Right lobe of liver (tissue), 4 donors: ENCODE measurements around the gene AKR1D1.

Source experiments
- CTCF ChIP-seq, 4 donors: fragments of 200-600 bp in 3 of 4; fragments of 450-650 bp in 1 of 4; IDR thresholded peaks; one replicate each; pipeline versions ENCODE4 v1.5.1 to v1.8.0; 2016 to 2022; ENCODE audit warnings: antibody characterized with exemption in 4 of 4, mild to moderate bottlenecking in 2 of 4
- POLR2A ChIP-seq: fragments of 450-650 bp; IDR thresholded peaks from one replicate; pipeline ENCODE4 v1.6.1; 2017; ENCODE audit warnings: antibody characterized with exemption, mild to moderate bottlenecking
- donor health status: DM: no; HTN: no; CAD: no.
- donor health status: DM: no; HTN: no; CAD: no.
- donor health status: DM: no; HTN: yes; CAD: no.

DNA sequence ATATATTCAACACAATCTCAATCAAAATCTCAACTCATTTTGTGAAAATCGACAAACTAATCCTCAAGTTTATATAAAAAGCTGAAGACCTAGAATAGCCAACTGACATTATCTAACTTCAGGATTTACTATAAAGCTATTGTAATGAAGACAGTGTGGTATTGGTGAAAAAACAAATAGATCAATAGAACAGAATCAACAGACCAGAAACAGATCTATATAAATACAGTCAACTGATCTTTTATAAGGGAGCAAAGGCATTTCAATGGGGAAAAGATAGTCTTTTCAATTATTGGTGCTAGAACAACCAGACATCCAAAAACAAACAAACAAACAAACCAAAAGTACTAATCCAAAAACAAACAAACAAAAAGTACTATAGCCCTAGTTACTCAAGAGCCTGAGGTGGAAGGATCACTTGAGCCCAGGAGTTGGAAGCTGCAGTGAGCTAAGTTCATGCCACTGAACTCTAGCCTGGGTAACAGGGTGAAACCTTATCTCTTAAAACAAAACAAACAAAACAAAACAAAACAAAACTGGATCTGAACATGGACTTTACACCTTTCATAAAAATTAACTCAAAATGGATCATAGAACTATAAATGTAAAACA lies 26.6 kb upstream of the AKR1D1 start:
- no peak for TF ChIP-seq POLR2A
- no peak for TF ChIP-seq CTCF (IDR thresholded peaks at IDR 0.05)
